Retinal pigment epithelial cell (primary cell): ENCODE data around the gene MAP3K21.

ENCODE experiments used
- DNase-seq: peaks from one replicate; pipeline ENCODE4 v3.0.0-alpha.2; 2010; ENCODE audit warnings: low read depth
- H3K4me3 ChIP-seq: 2 replicates; pipeline ENCODE4 v1.5.1; 2011; ENCODE audit warnings: mild to moderate bottlenecking, low read length, control low read depth, moderate library complexity
- CTCF ChIP-seq: conservative IDR thresholded peaks from 2 replicates; pipeline ENCODE4 v1.5.1; 2011; ENCODE audit warnings: low read depth, low read length, control low read depth, inconsistent platforms

MAP3K21 gene

GRCh38 chr1:233409540-233409939 lies 82.0 kb downstream of the MAP3K21 start:
- TF ChIP-seq CTCF, result no peak
- DNase-seq, result no peak
- H3K4me3 ChIP-seq, result no peak overlapping the region

- DNase-seq, result no peak
- TF ChIP-seq CTCF, result no peak
Measured at GRCh38 chr1:233410906-233411305, 83.4 kb downstream of the MAP3K21 start.

GRCh38 chr1:233412812-233413211 lies 85.3 kb downstream of the MAP3K21 start:
- H3K4me3 ChIP-seq, result no peak overlapping the region
- no peak for DNase-seq
- no peak for TF ChIP-seq CTCF

More at GRCh38 chr1:233410906-233411305, 83.4 kb downstream of the MAP3K21 start:
- no peak overlapping the region for H3K4me3 ChIP-seq

GRCh38 chr1:233421293-233421692 lies 93.8 kb downstream of the MAP3K21 start:
- TF ChIP-seq CTCF, result no peak
- DNase-seq, result no peak

GRCh38 chr1:233424779-233425178 lies 97.3 kb downstream of the MAP3K21 start:
- DNase-seq, result no peak
- peak; percentile 37 for TF ChIP-seq CTCF
- H3K4me3 ChIP-seq, result no peak overlapping the region

More at GRCh38 chr1:233421293-233421692, 93.8 kb downstream of the MAP3K21 start:
- no peak overlapping the region for H3K4me3 ChIP-seq

- DNase-seq, result no peak
- H3K4me3 ChIP-seq, result no peak overlapping the region
- TF ChIP-seq CTCF, result no peak
Measured at GRCh38 chr1:233427907-233428306, 100.4 kb downstream of the MAP3K21 start.

GRCh38 chr1:233431753-233432403 lies 104.4 kb downstream of the MAP3K21 start:
- TF ChIP-seq CTCF, result no peak
- no peak for DNase-seq
- no peak overlapping the region for H3K4me3 ChIP-seq
